Heart left ventricle (tissue), 13 donors: ENCODE data around the gene SLIT1.

Experiments used
- POLR2A ChIP-seq, 2 donors: fragments of 450-650 bp; IDR thresholded peaks; one replicate each; pipeline ENCODE4 v1.6.1; 2017; ENCODE audit warnings: antibody characterized with exemption in 2 of 2, mild to moderate bottlenecking in 2 of 2, moderate library complexity in 2 of 2
- TF ChIP-seq, protein P1 (sequence below), 12 donors: fragments of 200-600 bp; sonication (generic) in 4 of 12; IDR thresholded peaks; one replicate each; pipeline versions ENCODE4 v1.5.0 to v1.8.0; 2018 to 2022; ENCODE audit warnings: antibody characterized with exemption in 12 of 12, mild to moderate bottlenecking in 5 of 12
- donor health status: ischemic (EF 13 %, LVEDD 7.1; RV severe dilation, severe dysfunction).
- donor health status: DM: no; HTN: yes; CAD: no.
- donor health status: DM: no; HTN: no; CAD: no.
- donor health status: ischemic (EF 25% LVEDD 6.9; RV normal size, moderate dysfunction).
- donor health status: ischemic (EF 25% LVEDD 5.7; RV mildly dilated, moderate dysfunction).
- donor health status: ischemic (EF 35%, LVEDD 5.7; RV mildly dilated, moderate dysfunction).
- donor health status: nonischemic (EF 11% LVEDD 7.7; RV severe dilation, severe dysfunction).
- donor health status: DM: yes; HTN: yes; CAD: no.
- donor health status: PGD.
- donor health status: ischemic (EF 29% LVEDD 5.4; RV normal size, mild dysfunction).
- donor health status: nonischemic (EF 23%, LVEDD 6.1; RV moderate dilation, normal function).

DNA sequence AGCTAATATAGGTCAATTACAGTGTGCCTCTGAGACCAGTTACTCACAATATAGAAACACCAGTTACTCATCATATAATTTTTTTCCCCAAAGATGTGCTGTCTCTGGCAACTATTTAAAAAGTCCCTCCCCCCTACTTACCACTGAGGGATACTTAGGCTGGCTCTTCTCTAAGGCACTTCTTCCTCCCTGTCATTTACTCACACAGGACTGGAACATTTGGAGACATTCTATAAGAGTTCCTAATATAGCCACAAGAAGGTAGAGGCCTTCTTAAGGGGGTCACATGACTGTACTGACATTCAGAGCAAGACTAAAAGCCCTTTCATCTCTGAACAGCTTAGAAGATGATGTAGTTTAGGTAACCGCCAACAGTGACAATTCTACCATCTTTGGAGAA lies 44.4 kb upstream of the SLIT1 start:
- TF ChIP-seq, protein P1, sequence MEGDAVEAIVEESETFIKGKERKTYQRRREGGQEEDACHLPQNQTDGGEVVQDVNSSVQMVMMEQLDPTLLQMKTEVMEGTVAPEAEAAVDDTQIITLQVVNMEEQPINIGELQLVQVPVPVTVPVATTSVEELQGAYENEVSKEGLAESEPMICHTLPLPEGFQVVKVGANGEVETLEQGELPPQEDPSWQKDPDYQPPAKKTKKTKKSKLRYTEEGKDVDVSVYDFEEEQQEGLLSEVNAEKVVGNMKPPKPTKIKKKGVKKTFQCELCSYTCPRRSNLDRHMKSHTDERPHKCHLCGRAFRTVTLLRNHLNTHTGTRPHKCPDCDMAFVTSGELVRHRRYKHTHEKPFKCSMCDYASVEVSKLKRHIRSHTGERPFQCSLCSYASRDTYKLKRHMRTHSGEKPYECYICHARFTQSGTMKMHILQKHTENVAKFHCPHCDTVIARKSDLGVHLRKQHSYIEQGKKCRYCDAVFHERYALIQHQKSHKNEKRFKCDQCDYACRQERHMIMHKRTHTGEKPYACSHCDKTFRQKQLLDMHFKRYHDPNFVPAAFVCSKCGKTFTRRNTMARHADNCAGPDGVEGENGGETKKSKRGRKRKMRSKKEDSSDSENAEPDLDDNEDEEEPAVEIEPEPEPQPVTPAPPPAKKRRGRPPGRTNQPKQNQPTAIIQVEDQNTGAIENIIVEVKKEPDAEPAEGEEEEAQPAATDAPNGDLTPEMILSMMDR (IDR thresholded peaks at IDR 0.05): no peak
- no peak for TF ChIP-seq POLR2A (IDR thresholded peaks at IDR 0.05)
